ENCODE results near the gene NXPH2.

NXPH2 gene

DNA sequence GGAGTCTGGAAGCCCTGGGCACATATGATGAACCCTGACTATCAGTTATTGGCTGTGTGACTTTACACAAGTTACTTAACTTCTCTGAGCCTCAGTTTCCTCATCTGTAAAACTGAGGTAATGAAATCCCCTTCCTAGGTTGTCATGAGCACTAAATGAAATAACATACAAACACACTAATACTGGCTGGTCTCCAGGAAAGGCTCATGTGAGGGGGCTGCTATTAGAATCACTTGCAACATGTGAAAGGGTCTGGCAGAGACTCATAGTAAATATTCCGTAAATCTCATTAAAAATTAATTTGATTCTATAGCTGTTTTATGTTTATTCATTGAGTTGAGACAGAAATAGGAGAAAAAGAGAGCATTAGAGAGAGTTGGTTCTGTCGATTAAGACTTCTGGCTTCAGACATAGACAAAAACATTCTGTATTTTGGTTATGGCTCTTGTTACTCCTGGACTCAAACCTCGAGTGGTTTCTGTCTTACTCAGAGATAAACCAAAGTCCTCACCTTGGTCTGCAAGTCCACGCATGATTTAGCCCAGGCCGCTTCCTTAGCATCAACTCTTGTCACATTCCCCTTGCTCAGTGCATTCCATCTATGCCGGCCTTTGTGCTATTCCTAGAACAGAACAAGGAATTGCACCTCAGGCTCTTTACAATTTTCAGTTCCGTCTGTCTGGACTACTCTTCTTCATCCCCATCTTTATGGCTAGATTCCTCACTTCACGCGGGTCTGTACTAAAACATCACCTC is 139.1 kb downstream of the NXPH2 start:
- H3K4me1 Mint-ChIP-seq: no peaks in the 10 kb centered on the region
- no peak overlapping the region for H3K4me3 Mint-ChIP-seq
- H3K36me3 Mint-ChIP-seq (ENCODE audit: insufficient read depth): no peaks in the 10 kb centered on the region
- peaks cover 6% of the 10 kb centered on the region for H3K9me3 Mint-ChIP-seq
- H3K27me3 Mint-ChIP-seq: peaks cover 40% of the 10 kb centered on the region
- no peak overlapping the region for H3K27ac Mint-ChIP-seq (ENCODE audit: low read depth)
- DNase-seq (ENCODE audit: low spot score in 2 of 2) (no peak), ATAC-seq (replicated peaks; ENCODE audit: extremely low read depth, poor library complexity, severe bottlenecking) (no peak)

- Mint-ChIP-seq H3K4me1 (no peaks in the 10 kb centered on the region), H3K9me3 (peaks cover 6% of the 10 kb centered on the region), H3K27ac (ENCODE audit: low read depth) (no peak overlapping the region), H3K27me3 (peaks cover 34% of the 10 kb centered on the region), H3K36me3 (ENCODE audit: insufficient read depth) (no peaks in the 10 kb centered on the region), H3K4me3 (no peak overlapping the region)
- ATAC-seq (replicated peaks; ENCODE audit: extremely low read depth, poor library complexity, severe bottlenecking) (no peak), DNase-seq (ENCODE audit: low spot score in 2 of 2) (no peak)
Observed at GRCh38 chr2:138637686-138638085, 142.5 kb downstream of the NXPH2 start.

GRCh38 chr2:138637061-138637460 is 143.1 kb downstream of the NXPH2 start:
- no peaks in the 10 kb centered on the region for H3K9me3 Mint-ChIP-seq
- no peaks in the 10 kb centered on the region for H3K36me3 Mint-ChIP-seq (ENCODE audit: insufficient read depth)
- no peak overlapping the region for H3K4me3 Mint-ChIP-seq
- DNase-seq (ENCODE audit: low spot score in 2 of 2): no peak
- no peak for ATAC-seq (replicated peaks; ENCODE audit: extremely low read depth, poor library complexity, severe bottlenecking)
- H3K27ac Mint-ChIP-seq (ENCODE audit: low read depth): no peak overlapping the region
- no peaks in the 10 kb centered on the region for H3K4me1 Mint-ChIP-seq
- peaks cover 28% of the 10 kb centered on the region for H3K27me3 Mint-ChIP-seq

GRCh38 chr2:138633049-138633448 is 147.1 kb downstream of the NXPH2 start:
- Mint-ChIP-seq H3K4me1 (no peaks in the 10 kb centered on the region), H3K9me3 (no peaks in the 10 kb centered on the region), H3K27ac (ENCODE audit: low read depth) (no peak overlapping the region), H3K4me3 (no peak overlapping the region), H3K27me3 (peaks cover 14% of the 10 kb centered on the region), H3K36me3 (ENCODE audit: insufficient read depth) (no peaks in the 10 kb centered on the region)
- ATAC-seq (replicated peaks; ENCODE audit: extremely low read depth, poor library complexity, severe bottlenecking) (no peak), DNase-seq (ENCODE audit: low spot score in 2 of 2) (no peak)

DNA sequence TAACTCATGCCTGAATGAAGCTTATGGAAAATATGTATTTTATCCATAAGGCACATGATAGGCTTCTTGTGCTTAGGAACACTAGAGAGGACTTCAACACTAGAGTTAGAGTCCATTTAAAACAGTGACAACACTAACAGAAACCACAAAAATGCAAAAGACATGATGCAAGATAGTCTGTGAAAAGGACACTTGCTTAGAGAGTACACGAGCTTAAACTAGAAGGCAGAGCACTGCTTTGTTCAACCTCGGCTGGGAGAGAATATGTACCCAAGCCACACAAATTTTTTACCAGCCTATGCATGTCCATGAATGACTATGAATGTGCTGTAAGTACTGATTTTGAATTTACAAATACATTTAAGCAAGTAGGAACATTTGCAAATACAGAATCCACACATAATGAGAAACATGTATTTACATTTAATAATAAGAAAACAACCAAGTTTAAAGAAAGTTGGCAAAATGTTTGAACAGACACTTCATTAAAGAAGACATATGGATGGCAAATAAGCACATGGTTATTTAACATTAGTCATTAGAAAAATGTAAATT is 148.0 kb downstream of the NXPH2 start:
- ATAC-seq (replicated peaks; ENCODE audit: extremely low read depth, poor library complexity, severe bottlenecking) (no peak), DNase-seq (ENCODE audit: low spot score in 2 of 2) (no peak)
- no peak overlapping the region for H3K4me3 Mint-ChIP-seq
- H3K4me1 Mint-ChIP-seq: no peaks in the 10 kb centered on the region
- no peak overlapping the region for H3K27ac Mint-ChIP-seq (ENCODE audit: low read depth)
- no peaks in the 10 kb centered on the region for H3K9me3 Mint-ChIP-seq
- H3K27me3 Mint-ChIP-seq: peaks cover 21% of the 10 kb centered on the region
- H3K36me3 Mint-ChIP-seq (ENCODE audit: insufficient read depth): no peaks in the 10 kb centered on the region

- DNase-seq (ENCODE audit: low spot score in 2 of 2) (no peak), ATAC-seq (replicated peaks; ENCODE audit: extremely low read depth, poor library complexity, severe bottlenecking) (no peak)
- no peaks in the 10 kb centered on the region for H3K9me3 Mint-ChIP-seq
- peaks cover 41% of the 10 kb centered on the region for H3K27me3 Mint-ChIP-seq
- H3K27ac Mint-ChIP-seq (ENCODE audit: low read depth): no peak overlapping the region
- no peak overlapping the region for H3K4me3 Mint-ChIP-seq
- H3K36me3 Mint-ChIP-seq (ENCODE audit: insufficient read depth): no peaks in the 10 kb centered on the region
- no peaks in the 10 kb centered on the region for H3K4me1 Mint-ChIP-seq
Observed at GRCh38 chr2:138630164-138630563, 150.0 kb downstream of the NXPH2 start.

GRCh38 chr2:138626148-138626547 is 154.0 kb downstream of the NXPH2 start:
- H3K4me3 Mint-ChIP-seq: no peak overlapping the region
- no peaks in the 10 kb centered on the region for H3K36me3 Mint-ChIP-seq (ENCODE audit: insufficient read depth)
- H3K27me3 Mint-ChIP-seq: peaks cover 58% of the 10 kb centered on the region
- H3K9me3 Mint-ChIP-seq: peaks cover 5% of the 10 kb centered on the region
- H3K4me1 Mint-ChIP-seq: no peaks in the 10 kb centered on the region
- ATAC-seq (replicated peaks; ENCODE audit: extremely low read depth, poor library complexity, severe bottlenecking) (no peak), DNase-seq (ENCODE audit: low spot score in 2 of 2) (no peak)
- no peak overlapping the region for H3K27ac Mint-ChIP-seq (ENCODE audit: low read depth)

DNA sequence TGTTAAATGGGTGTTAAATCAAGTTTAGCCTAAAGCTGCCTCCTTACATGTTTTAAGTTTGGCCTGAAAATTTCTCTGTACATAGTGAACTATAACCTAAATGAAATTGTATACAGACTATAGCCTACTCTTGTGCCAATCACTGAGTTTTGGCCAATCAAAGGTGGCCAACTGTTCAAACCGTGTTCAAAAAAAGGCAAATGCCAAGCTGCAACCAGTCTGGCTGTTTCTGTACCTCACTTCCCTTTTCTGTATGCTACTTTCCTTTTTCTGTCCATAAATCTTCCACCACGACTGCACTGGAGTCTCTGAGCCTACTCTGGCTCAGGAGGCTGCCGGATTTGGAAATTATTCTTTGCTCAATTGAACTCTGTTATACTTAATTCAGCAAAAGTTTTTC is 157.6 kb downstream of the NXPH2 start:
- H3K4me1 Mint-ChIP-seq: no peaks in the 10 kb centered on the region

DNA sequence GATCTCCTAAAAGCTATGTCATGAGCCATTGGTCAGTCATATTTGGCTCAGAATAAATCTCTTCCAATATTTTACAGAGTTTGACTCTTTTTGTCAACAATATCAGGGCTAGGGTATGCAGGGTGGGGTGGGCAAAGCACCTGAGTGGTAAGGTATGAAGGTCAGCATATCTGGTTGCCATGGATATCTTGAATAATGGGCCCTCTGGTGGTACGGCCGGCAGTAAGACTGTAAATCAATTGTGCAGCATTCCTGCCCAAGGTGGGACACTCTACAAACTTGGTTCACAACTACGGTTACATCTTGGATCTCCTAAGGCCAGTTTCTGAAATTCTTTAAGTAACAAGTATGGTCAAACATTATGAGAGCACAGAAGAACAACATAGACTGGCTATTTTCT is 159.1 kb downstream of the NXPH2 start:
- no peak for ATAC-seq (replicated peaks; ENCODE audit: extremely low read depth, poor library complexity, severe bottlenecking)
- Mint-ChIP-seq H3K36me3 (ENCODE audit: insufficient read depth) (no peaks in the 10 kb centered on the region), H3K9me3 (peaks cover 5% of the 10 kb centered on the region), H3K4me1 (no peaks in the 10 kb centered on the region), H3K4me3 (no peak overlapping the region), H3K27ac (ENCODE audit: low read depth) (no peak overlapping the region), H3K27me3 (peaks cover 62% of the 10 kb centered on the region)
- no peak for DNase-seq (ENCODE audit: low spot score in 2 of 2)

More for the DNA sequence above, 157.6 kb downstream of the NXPH2 start:
- H3K27ac Mint-ChIP-seq (ENCODE audit: low read depth): no peak overlapping the region
- DNase-seq (ENCODE audit: low spot score in 2 of 2): no peak
- H3K9me3 Mint-ChIP-seq: peaks cover 5% of the 10 kb centered on the region
- H3K4me3 Mint-ChIP-seq: no peak overlapping the region
- peaks cover 62% of the 10 kb centered on the region for H3K27me3 Mint-ChIP-seq
- H3K36me3 Mint-ChIP-seq (ENCODE audit: insufficient read depth): no peaks in the 10 kb centered on the region
- ATAC-seq (replicated peaks; ENCODE audit: extremely low read depth, poor library complexity, severe bottlenecking): no peak

- H3K27ac Mint-ChIP-seq (ENCODE audit: low read depth): no peak overlapping the region
- no peaks in the 10 kb centered on the region for H3K4me1 Mint-ChIP-seq
- peaks cover 55% of the 10 kb centered on the region for H3K27me3 Mint-ChIP-seq
- H3K36me3 Mint-ChIP-seq (ENCODE audit: insufficient read depth): no peaks in the 10 kb centered on the region
- DNase-seq (ENCODE audit: low spot score in 2 of 2) (no peak), ATAC-seq (replicated peaks; ENCODE audit: extremely low read depth, poor library complexity, severe bottlenecking) (no peak)
- H3K4me3 Mint-ChIP-seq: no peak overlapping the region
- peaks cover 5% of the 10 kb centered on the region for H3K9me3 Mint-ChIP-seq
Observed at GRCh38 chr2:138620431-138620830, 159.8 kb downstream of the NXPH2 start.

All from central memory CD8-positive, alpha-beta T cell (primary cell).